ENCODE data around the gene MYT1. TPM values are rescaled to one million over a fixed set of nuclear protein-coding genes. Genes with fewer than 3 reads are reported as not detected.
"Not testable (repeated sequence)": the region's sequence is repeated elsewhere in the genome, so short reads cannot be mapped to it uniquely, and the experiment has no call there.

MYT1 gene
- total and polyA plus RNA-seq, 2 donors (not counting 1 experiment from before 2014, with no cell fraction given), result not detected

GRCh38 chr20:64185276-64185900, 21.1 kb downstream of the MYT1 start:
- Histone ChIP-seq H3K9me3 (ENCODE audit: control insufficient read depth, insufficient read depth, low read depth, low read length) (no peaks in the 10 kb centered on the region), H3K4me2 (ENCODE audit: extremely low read depth, insufficient read depth, low read length) (no peak overlapping the region), H3K27me3 (ENCODE audit: control insufficient read depth, insufficient read depth, low read length) (no peaks in the 10 kb centered on the region), H2AFZ (ENCODE audit: low read length) (no peak overlapping the region), H3K27ac (ENCODE audit: insufficient read depth, low read length) (no peak overlapping the region), H3K79me2 (ENCODE audit: control insufficient read depth, insufficient read depth, low read length) (no peaks in the 10 kb centered on the region), H3K9ac (ENCODE audit: insufficient read depth, low read length) (no peak overlapping the region), H3K36me3 (ENCODE audit: control insufficient read depth, insufficient read depth, low read length) (no peaks in the 10 kb centered on the region), H4K20me1 (ENCODE audit: control insufficient read depth, extremely low read depth, insufficient read depth, low read length) (no peaks in the 10 kb centered on the region), H3K4me3 (replicated peaks in 1 of 4; ENCODE audit: control extremely low read depth in 1 of 4, insufficient read depth in 1 of 4, low read depth in 3 of 4, low read length in 4 of 4) (no peak overlapping the region), H3K4me1 (ENCODE audit: control insufficient read depth, extremely low read depth, insufficient read depth, low read length) (no peaks in the 10 kb centered on the region)
- DNase-seq (ENCODE audit: low read depth in 2 of 2), result no peak
- TF ChIP-seq CTCF (conservative IDR thresholded peaks at IDR 0.05 in 1 of 2, IDR thresholded peaks at IDR 0.05 in 1 of 2; ENCODE audit: low read depth in 1 of 2, low read length in 2 of 2), result no peak
- no peak for TF ChIP-seq EZH2 (IDR thresholded peaks at IDR 0.05; ENCODE audit: low read length, missing control alignments)

GRCh38 chr20:64186071-64186598, 21.9 kb downstream of the MYT1 start:
- Histone ChIP-seq H3K27ac (ENCODE audit: insufficient read depth, low read length) (no peak overlapping the region), H2AFZ (ENCODE audit: low read length) (no peak overlapping the region), H3K27me3 (ENCODE audit: control insufficient read depth, insufficient read depth, low read length) (no peaks in the 10 kb centered on the region), H3K9ac (ENCODE audit: insufficient read depth, low read length) (no peak overlapping the region), H4K20me1 (ENCODE audit: control insufficient read depth, extremely low read depth, insufficient read depth, low read length) (no peaks in the 10 kb centered on the region), H3K36me3 (ENCODE audit: control insufficient read depth, insufficient read depth, low read length) (no peaks in the 10 kb centered on the region), H3K9me3 (ENCODE audit: control insufficient read depth, insufficient read depth, low read depth, low read length) (no peaks in the 10 kb centered on the region), H3K4me2 (ENCODE audit: extremely low read depth, insufficient read depth, low read length) (no peak overlapping the region), H3K79me2 (ENCODE audit: control insufficient read depth, insufficient read depth, low read length) (no peaks in the 10 kb centered on the region), H3K4me3 (replicated peaks in 1 of 4; ENCODE audit: control extremely low read depth in 1 of 4, insufficient read depth in 1 of 4, low read depth in 3 of 4, low read length in 4 of 4) (no peak overlapping the region), H3K4me1 (ENCODE audit: control insufficient read depth, extremely low read depth, insufficient read depth, low read length) (no peaks in the 10 kb centered on the region)
- TF ChIP-seq CTCF (conservative IDR thresholded peaks at IDR 0.05 in 1 of 2, IDR thresholded peaks at IDR 0.05 in 1 of 2; ENCODE audit: low read depth in 1 of 2, low read length in 2 of 2) (no peak), EZH2 (IDR thresholded peaks at IDR 0.05; ENCODE audit: low read length, missing control alignments) (no peak)
- no peak for DNase-seq (ENCODE audit: low read depth in 2 of 2)

GRCh38 chr20:64187213-64187612, 23.0 kb downstream of the MYT1 start:
- not testable (repeated sequence) for H3K4me1 ChIP-seq (ENCODE audit: control insufficient read depth, extremely low read depth, insufficient read depth, low read length); DNase-seq (ENCODE audit: low read depth in 2 of 2); H3K9me3 ChIP-seq (ENCODE audit: control insufficient read depth, insufficient read depth, low read depth, low read length); H2AFZ ChIP-seq (ENCODE audit: low read length); H3K27ac ChIP-seq (ENCODE audit: insufficient read depth, low read length); H3K36me3 ChIP-seq (ENCODE audit: control insufficient read depth, insufficient read depth, low read length); H4K20me1 ChIP-seq (ENCODE audit: control insufficient read depth, extremely low read depth, insufficient read depth, low read length); H3K4me3 ChIP-seq (replicated peaks in 1 of 4; ENCODE audit: control extremely low read depth in 1 of 4, insufficient read depth in 1 of 4, low read depth in 3 of 4, low read length in 4 of 4); H3K79me2 ChIP-seq (ENCODE audit: control insufficient read depth, insufficient read depth, low read length); H3K9ac ChIP-seq (ENCODE audit: insufficient read depth, low read length); H3K4me2 ChIP-seq (ENCODE audit: extremely low read depth, insufficient read depth, low read length); H3K27me3 ChIP-seq (ENCODE audit: control insufficient read depth, insufficient read depth, low read length)
